Endothelial cell of umbilical vein (primary cell): ENCODE data around the gene MRTFA. TPM values are rescaled to one million over a fixed set of nuclear protein-coding genes. Genes with fewer than 3 reads are reported as not detected.
A peak's percentile ranks its signal among the peaks of the same experiment; 100 is the strongest.

Experiments used
- BruUV-seq: library from RNA; stranded (reverse); fragments of 400-500 nt; replicated peaks from 2 replicates; lab custom pipeline; 2021; lab: Mats Ljungman, UMichigan
- CTCF ChIA-PET: fragments of 300-600, 350-600 bp; sonication (Branson Sonifier 250); formaldehyde crosslinking; loops from one replicate; lab custom pipeline; 2021; ENCODE audit warnings: antibody characterized with exemption, inconsistent platforms; lab: Charles Lee
- POLR2A ChIA-PET: fragments of 300-600, 350-600 bp; sonication (Branson Sonifier 250); formaldehyde crosslinking; loops from one replicate; lab custom pipeline; 2021; ENCODE audit warnings: antibody characterized with exemption, inconsistent platforms; lab: Charles Lee
- DNase-seq: peaks from one replicate; pipeline ENCODE4 v3.0.0-alpha.2; 2011; ENCODE audit warnings: low read depth, low spot score
- FAIRE-seq: peaks from 2 replicates; lab custom pipeline; 2011; peaks lifted over from hg19 to GRCh38; lab: Jason Lieb, UNC
- H2AFZ ChIP-seq: 2 replicates; pipeline ENCODE4 v1.6.0; 2012; ENCODE audit warnings: low read depth, low read length, control low read depth, inconsistent platforms
- H3K27ac ChIP-seq: 2 replicates; pipeline ENCODE4 v1.5.1; 2011; ENCODE audit warnings: low read depth, mild to moderate bottlenecking, control low read depth, low read length, moderate library complexity; ENCODE audit not compliant: insufficient read depth
- H3K27me3 ChIP-seq, 2 experiments: 2 replicates each; pipeline versions ENCODE4 v1.6.0 to v1.6.1; 2011; ENCODE audit warnings: low read length in 2 of 2, mixed read lengths in 1 of 2; ENCODE audit not compliant: control insufficient read depth in 2 of 2, insufficient read depth in 2 of 2
- H3K36me3 ChIP-seq, 2 experiments: 2 replicates in 1 of 2; 3 replicates in 1 of 2; pipeline ENCODE4 v1.5.1; 2011; ENCODE audit warnings: low read length in 2 of 2, mild to moderate bottlenecking in 1 of 2, moderate library complexity in 1 of 2; ENCODE audit not compliant: control insufficient read depth in 2 of 2, insufficient read depth in 2 of 2; ENCODE audit errors: extremely low read depth in 1 of 2
- H3K4me1 ChIP-seq: 3 replicates; pipeline ENCODE4 v1.5.1; 2011; ENCODE audit warnings: mild to moderate bottlenecking, low read length; ENCODE audit not compliant: control insufficient read depth, insufficient read depth; ENCODE audit errors: extremely low read depth
- H3K4me2 ChIP-seq: 2 replicates; pipeline ENCODE4 v1.6.1; 2011; ENCODE audit warnings: low read length, control low read depth, mixed read lengths; ENCODE audit not compliant: insufficient read depth
- H3K4me3 ChIP-seq, 3 experiments: fragments of 200-600 bp in 1 of 3; sonication (generic), shearing (Covaris generic) in 1 of 3; replicated peaks in 1 of 3; 2 replicates each; pipeline ENCODE4 v1.5.1; 2011 to 2016; ENCODE audit warnings: control low read depth in 3 of 3, low read length in 3 of 3, mild to moderate bottlenecking in 2 of 3, inconsistent platforms in 1 of 3, low read depth in 1 of 3, moderate library complexity in 1 of 3; ENCODE audit not compliant: insufficient read depth in 1 of 3
- H3K79me2 ChIP-seq: 2 replicates; pipeline ENCODE4 v1.6.0; 2012; ENCODE audit warnings: low read length, inconsistent platforms; ENCODE audit not compliant: control insufficient read depth, insufficient read depth
- H3K9ac ChIP-seq: replicated peaks from 2 replicates; pipeline ENCODE3; 2011; ENCODE audit warnings: low read length, control low read depth; ENCODE audit not compliant: insufficient read depth; ENCODE audit errors: extremely low read depth
- H3K9me1 ChIP-seq: replicated peaks from 3 replicates; pipeline ENCODE4 v1.6.0; 2011; ENCODE audit warnings: mild to moderate bottlenecking, low read length; ENCODE audit not compliant: control insufficient read depth, insufficient read depth; ENCODE audit errors: extremely low read depth
- H3K9me3 ChIP-seq: replicated peaks from 2 replicates; pipeline ENCODE4 v1.5.1; 2012; ENCODE audit warnings: low read length, inconsistent platforms; ENCODE audit not compliant: control insufficient read depth, insufficient read depth
- H4K20me1 ChIP-seq: replicated peaks from 2 replicates; pipeline ENCODE3; 2011; ENCODE audit warnings: mild to moderate bottlenecking, low read length; ENCODE audit not compliant: control insufficient read depth, insufficient read depth; ENCODE audit errors: extremely low read depth
- CTCF ChIP-seq, 2 donors: IDR thresholded peaks; 1 replicate in 1 of 2; 2 replicates in 1 of 2; pipeline ENCODE4 v1.5.1; 2011; ENCODE audit warnings: low read length in 2 of 2, mild to moderate bottlenecking in 2 of 2, moderate library complexity in 2 of 2, control low read depth in 1 of 2, inconsistent platforms in 1 of 2, low read depth in 1 of 2; ENCODE audit not compliant: insufficient read depth in 1 of 2; ENCODE audit errors: extremely low read depth in 1 of 2
- EZH2 ChIP-seq: IDR thresholded peaks from 2 replicates; pipeline ENCODE4 v1.6.1; 2012; ENCODE audit warnings: borderline replicate concordance, low read depth, mild to moderate bottlenecking, moderate library complexity, low read length, inconsistent platforms; ENCODE audit not compliant: severe bottlenecking
- FOS ChIP-seq: IDR thresholded peaks from 2 replicates; pipeline ENCODE4 v1.6.1; 2011; ENCODE audit warnings: mild to moderate bottlenecking, low read length, moderate library complexity, borderline replicate concordance; ENCODE audit not compliant: insufficient read depth
- GATA2 ChIP-seq: IDR thresholded peaks from 2 replicates; pipeline ENCODE4 v1.7.0; 2011; ENCODE audit warnings: low read depth, mild to moderate bottlenecking, moderate library complexity, mixed read lengths, low read length; ENCODE audit not compliant: insufficient read length, insufficient read depth
- MYC ChIP-seq: IDR thresholded peaks from one replicate; pipeline ENCODE4 v1.6.1; 2011; ENCODE audit warnings: mild to moderate bottlenecking, low read depth, low read length
- POLR2A ChIP-seq: IDR thresholded peaks from 2 replicates; pipeline ENCODE4 v1.6.1; 2012; ENCODE audit warnings: low read depth, mild to moderate bottlenecking, control low read depth, low read length
- POLR2AphosphoS5 ChIP-seq: IDR thresholded peaks from 2 replicates; pipeline ENCODE4 v1.6.1; 2012; ENCODE audit warnings: low read depth, mild to moderate bottlenecking, control low read depth, low read length, moderate library complexity; ENCODE audit not compliant: insufficient read depth
- dilution Hi-C: fragments of 300-500 bp; cut with MboI; formaldehyde crosslinking; loops from one replicate; pipeline ENCODE4 v1.15.0; 2019; ENCODE audit warnings: low sequenced_read_pairs; ENCODE audit not compliant: extremely low pct_ligation_motif_present
- intact Hi-C: fragments of 100-400 bp; cut with micrococcal nuclease; formaldehyde crosslinking; loops from one replicate; pipeline ENCODE4 v1.10.0; 2022
- polyA plus RNA-seq, 4 experiments: library from polyadenylated mRNA; depleted of rRNA in 3 of 4; stranded (reverse) in 3 of 4; unstranded in 1 of 4; fragments of >200 nt; gene quantifications; 2 replicates each; pipeline versions ENCODE4 v1.2.1 to v1.2.3, GENCODE V29; 2011 to 2012; ENCODE audit warnings: missing spikeins in 1 of 4
- total RNA-seq: library from RNA; stranded (reverse); gene quantifications from 2 replicates; pipeline ENCODE4 v1.2.3, GENCODE V29; 2021
- TF ChIP-seq, protein P1 (sequence below): IDR thresholded peaks from 2 replicates; pipeline ENCODE4 v1.6.1; 2011; ENCODE audit not compliant: insufficient read depth, insufficient read length

Gene MRTFA
- total and polyA plus RNA-seq, 2 donors (not counting 3 experiments of a cell fraction or from before 2014, with no cell fraction given), result 13.6 to 44.1 TPM

GRCh38 chr22:40560551-40560950 is 76.0 kb downstream of the MRTFA start:
- no peak overlapping the region for H3K9ac ChIP-seq
- no peaks in the 10 kb centered on the region for H3K27me3 ChIP-seq
- H4K20me1 ChIP-seq, result peaks cover 6% of the 10 kb centered on the region
- H3K27ac ChIP-seq, result no peak overlapping the region
- ChIA-PET POLR2A (no interaction called here), CTCF (interaction anchor here (0.6 to 1.2 kb wide), 2 partner anchors 15 to 296 kb away, joined by 3 to 4 read pairs; partner anchors contain the start of gene ST13)
- peaks cover 6% of the 10 kb centered on the region for H3K4me1 ChIP-seq
- FAIRE-seq (no peak), DNase-seq (peak; percentile 95)
- H3K36me3 ChIP-seq, result no peaks in the 10 kb centered on the region
- intact Hi-C loops (no loop called here), dilution Hi-C loops (no loop called here)
- peaks cover 27% of the 10 kb centered on the region for H3K79me2 ChIP-seq
- no peak overlapping the region for H2AFZ ChIP-seq
- H3K4me2 ChIP-seq, result peak overlapping the region; percentile 22
- H3K9me1 ChIP-seq, result no peaks in the 10 kb centered on the region
- no peaks in the 10 kb centered on the region for H3K9me3 ChIP-seq
- TF ChIP-seq POLR2A (no peak), FOS (no peak), EZH2 (no peak), GATA2 (peak; percentile 50), CTCF (IDR thresholded peaks at IDR 0.05; ENCODE audit: extremely low read depth in 1 of 2, insufficient read depth in 1 of 2, low read depth in 1 of 2, low read length in 2 of 2) (no peak), POLR2AphosphoS5 (peak; percentile 19), MYC (no peak)
- TF ChIP-seq, protein P1, sequence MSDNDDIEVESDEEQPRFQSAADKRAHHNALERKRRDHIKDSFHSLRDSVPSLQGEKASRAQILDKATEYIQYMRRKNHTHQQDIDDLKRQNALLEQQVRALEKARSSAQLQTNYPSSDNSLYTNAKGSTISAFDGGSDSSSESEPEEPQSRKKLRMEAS, result no peak
- no peak overlapping the region for H3K4me3 ChIP-seq
- BruUV-seq, result no TSS peak
